CD14-positive monocyte (primary cell): ENCODE results near the gene SLC25A26. TPM values are rescaled to one million over a fixed set of nuclear protein-coding genes. Genes with fewer than 3 reads are reported as not detected.

Experiments used
- DNase-seq, 3 donors: peaks; one replicate each; pipeline ENCODE4 v3.0.0-alpha.2; 2011 to 2022
- H2AFZ ChIP-seq: 2 replicates; pipeline ENCODE4 v1.6.0; 2012; ENCODE audit warnings: mild to moderate bottlenecking, low read depth, low read length, inconsistent platforms; ENCODE audit not compliant: insufficient read depth, poor library complexity, severe bottlenecking
- H3K27ac ChIP-seq, 2 donors: 1 replicate in 1 of 2; 2 replicates in 1 of 2; pipeline ENCODE4 v1.5.1; 2012 to 2013; ENCODE audit warnings: low read length in 2 of 2, control low read depth in 1 of 2, inconsistent platforms in 1 of 2, low read depth in 1 of 2, mild to moderate bottlenecking in 1 of 2
- H3K27me3 ChIP-seq, 2 donors: one replicate each; pipeline versions ENCODE4 v1.6.0 to v1.6.1; 2011 to 2013; ENCODE audit warnings: low read length in 2 of 2; ENCODE audit not compliant: control insufficient read depth in 2 of 2, insufficient read depth in 2 of 2
- H3K36me3 ChIP-seq, 2 donors: replicated peaks in 1 of 2; 1 replicate in 1 of 2; 2 replicates in 1 of 2; pipeline versions ENCODE4 v1.5.1 to v1.6.1; 2012 to 2013; ENCODE audit warnings: low read length in 2 of 2, control low read depth in 1 of 2, inconsistent platforms in 1 of 2, mild to moderate bottlenecking in 1 of 2; ENCODE audit not compliant: insufficient read depth in 2 of 2, control insufficient read depth in 1 of 2
- H3K4me1 ChIP-seq, 2 donors: 1 replicate in 1 of 2; 2 replicates in 1 of 2; pipeline versions ENCODE4 v1.5.1 to v1.6.1; 2012 to 2013; ENCODE audit warnings: low read length in 2 of 2, control low read depth in 1 of 2, inconsistent platforms in 1 of 2, mild to moderate bottlenecking in 1 of 2, moderate library complexity in 1 of 2; ENCODE audit not compliant: insufficient read depth in 2 of 2, control insufficient read depth in 1 of 2
- H3K4me2 ChIP-seq: replicated peaks from 2 replicates; pipeline ENCODE3; 2012; ENCODE audit warnings: low read length, moderate library complexity, mild to moderate bottlenecking; ENCODE audit not compliant: poor library complexity, severe bottlenecking; ENCODE audit errors: extremely low read depth
- H3K4me3 ChIP-seq, 3 experiments: fragments of 200-600 bp in 1 of 3; sonication (generic) in 1 of 3; replicated peaks in 1 of 3; 1 replicate in 2 of 3; 2 replicates in 1 of 3; pipeline ENCODE4 v1.5.1; 2011 to 2013; ENCODE audit warnings: low read length in 3 of 3, mild to moderate bottlenecking in 3 of 3, control low read depth in 2 of 3, low read depth in 2 of 3, inconsistent platforms in 1 of 3, moderate library complexity in 1 of 3
- H3K79me2 ChIP-seq: 2 replicates; pipeline ENCODE4 v1.6.0; 2012; ENCODE audit warnings: mild to moderate bottlenecking, control low read depth, inconsistent platforms, low read length, moderate library complexity; ENCODE audit not compliant: insufficient read depth
- H3K9ac ChIP-seq: 2 replicates; pipeline ENCODE4 v1.6.0; 2017; ENCODE audit warnings: low read length, mild to moderate bottlenecking; ENCODE audit not compliant: insufficient read depth, poor library complexity, severe bottlenecking
- H3K9me3 ChIP-seq, 2 donors: replicated peaks in 1 of 2; 1 replicate in 1 of 2; 2 replicates in 1 of 2; pipeline versions ENCODE4 v1.5.1 to v1.6.1; 2012 to 2013; ENCODE audit warnings: low read length in 2 of 2, control low read depth in 1 of 2; ENCODE audit not compliant: control insufficient read depth in 1 of 2, insufficient read depth in 1 of 2
- H4K20me1 ChIP-seq: 2 replicates; pipeline ENCODE4 v1.6.0; 2012; ENCODE audit warnings: mild to moderate bottlenecking, low read length, control low read depth, moderate library complexity; ENCODE audit not compliant: insufficient read depth
- H3K27ac Mint-ChIP-seq, 7 donors: one replicate each; pipeline ENCODE4 v1.8.0; 2020; ENCODE audit warnings: mild to moderate bottlenecking in 7 of 7, mixed read lengths in 7 of 7, moderate library complexity in 6 of 7, inconsistent platforms in 2 of 7
- H3K27me3 Mint-ChIP-seq, 3 donors: one replicate each; pipeline ENCODE4 v1.8.0; 2021 to 2022; ENCODE audit warnings: low read depth in 3 of 3, mild to moderate bottlenecking in 3 of 3, mixed read lengths in 3 of 3, moderate library complexity in 3 of 3, inconsistent platforms in 1 of 3
- H3K36me3 Mint-ChIP-seq, 2 donors: one replicate each; pipeline ENCODE4 v1.8.0; 2020; ENCODE audit warnings: mixed read lengths in 2 of 2, inconsistent platforms in 1 of 2, mild to moderate bottlenecking in 1 of 2
- H3K4me1 Mint-ChIP-seq: one replicate; pipeline ENCODE4 v1.8.0; 2020; ENCODE audit warnings: mild to moderate bottlenecking, mixed read lengths
- H3K4me3 Mint-ChIP-seq, 2 donors: one replicate each; pipeline ENCODE4 v1.8.0; 2020; ENCODE audit warnings: mild to moderate bottlenecking in 2 of 2, mixed read lengths in 2 of 2, moderate library complexity in 1 of 2
- H3K9me3 Mint-ChIP-seq, 7 donors: one replicate each; pipeline ENCODE4 v1.8.0; 2020 to 2022; ENCODE audit warnings: mixed read lengths in 7 of 7, mild to moderate bottlenecking in 6 of 7, moderate library complexity in 6 of 7, inconsistent platforms in 2 of 7
- CTCF ChIP-seq: fragments of 200-600 bp; IDR thresholded peaks from one replicate; pipeline ENCODE4 v1.8.0; 2022; ENCODE audit warnings: antibody characterized with exemption, mild to moderate bottlenecking
- WGBS: methylation state at CpG from one replicate; pipeline ENCODE4 v1.1.5; 2013; ENCODE audit warnings: missing lambda C conversion rate; ENCODE audit not compliant: insufficient coverage; 5-methylcytosine and 5-hydroxymethylcytosine counted together
- intact Hi-C, 2 donors: fragments of 100-400 bp; cut with micrococcal nuclease; formaldehyde crosslinking; loops; one replicate each; pipeline versions ENCODE4 v1.15.0 to v1.15.1; 2023
- polyA plus RNA-seq, 3 donors: library from polyadenylated mRNA; depleted of rRNA in 1 of 3; unstranded in 2 of 3; stranded (reverse) in 1 of 3; fragments of 300-500 nt in 2 of 3; fragments of >200 nt in 1 of 3; fragmentation: Illumina TruSeq in 2 of 3; gene quantifications; 1 replicate in 2 of 3; 2 replicates in 1 of 3; pipeline ENCODE4 v1.2.3, GENCODE V29; 2012 to 2021

The SLC25A26 gene
- polyA plus RNA-seq, 3 donors: 11.6 to 23.0 (median 14.4) TPM

GRCh38 chr3:66248641-66249040 lies 27.8 kb downstream of the SLC25A26 start:
- H2AFZ ChIP-seq: no peak overlapping the region
- H3K9me3 ChIP-seq: no peaks in the 10 kb centered on the region
- no peak for DNase-seq
- TF ChIP-seq CTCF: no peak
- no peak overlapping the region for H3K4me3 Mint-ChIP-seq
- no peak overlapping the region for H3K27ac ChIP-seq
- H3K4me1 ChIP-seq: no peaks in the 10 kb centered on the region
- no peaks in the 10 kb centered on the region for H4K20me1 ChIP-seq
- peaks cover 5 to 37% of the 10 kb centered on the region in 2 donors for H3K36me3 ChIP-seq
- H3K4me2 ChIP-seq: no peak overlapping the region
- H3K4me1 Mint-ChIP-seq: no peaks in the 10 kb centered on the region
- H3K27ac Mint-ChIP-seq: no peak overlapping the region
- no peaks in the 10 kb centered on the region for H3K27me3 ChIP-seq
- WGBS: no CpG with 5 or more reads among the region's 2 CpGs
- no peaks in the 10 kb centered on the region for H3K79me2 ChIP-seq
- H3K27me3 Mint-ChIP-seq: no peaks in the 10 kb centered on the region
- H3K9me3 Mint-ChIP-seq: no peaks in the 10 kb centered on the region
- H3K9ac ChIP-seq: no peak overlapping the region
- no peak overlapping the region for H3K4me3 ChIP-seq
- H3K36me3 Mint-ChIP-seq: peaks cover 18 to 29% of the 10 kb centered on the region in 2 donors
- intact Hi-C loops: no loop called here

GRCh38 chr3:66253790-66254620 lies 33.2 kb downstream of the SLC25A26 start:
- no peak overlapping the region for H3K27ac ChIP-seq
- Mint-ChIP-seq H3K9me3 (no peaks in the 10 kb centered on the region), H3K36me3 (peaks cover 4 to 15% of the 10 kb centered on the region in 2 donors), H3K4me1 (peaks cover 7% of the 10 kb centered on the region), H3K27ac (no peak overlapping the region), H3K4me3 (no peak overlapping the region), H3K27me3 (no peaks in the 10 kb centered on the region)
- peaks cover 0 to 6% of the 10 kb centered on the region in 2 donors for H3K36me3 ChIP-seq
- no peak overlapping the region for H3K4me2 ChIP-seq
- H3K79me2 ChIP-seq: no peaks in the 10 kb centered on the region
- DNase-seq: peak in 2 of 3 donors; percentile 5 to 11
- TF ChIP-seq CTCF: peak; percentile 94
- 90% methylated on average over 3 of the region's 6 CpGs for WGBS
- H3K4me1 ChIP-seq: peaks cover 0 to 3% of the 10 kb centered on the region in 2 donors
- no peaks in the 10 kb centered on the region for H4K20me1 ChIP-seq
- no peaks in the 10 kb centered on the region for H3K9me3 ChIP-seq
- H2AFZ ChIP-seq: no peak overlapping the region
- intact Hi-C loops: loop anchor here in 1 of 2 donors (5.0 kb wide), 1 partner anchor 568 kb away; no protein-coding TSS in a partner anchor
- no peaks in the 10 kb centered on the region for H3K27me3 ChIP-seq
- H3K9ac ChIP-seq: no peak overlapping the region
- no peak overlapping the region for H3K4me3 ChIP-seq
